Immature natural killer cell (primary cell): ENCODE results near the gene PDS5A. TPM values are rescaled to one million over a fixed set of nuclear protein-coding genes. Genes with fewer than 3 reads are reported as not detected.
A peak's percentile ranks its signal among the peaks of the same experiment; 100 is the strongest.

Source experiments
- DNase-seq, 3 donors: peaks; one replicate each; pipeline ENCODE4 v3.0.0; 2022; ENCODE audit warnings: mixed read lengths in 1 of 3
- H3K27ac Mint-ChIP-seq, 6 donors: one replicate each; pipeline ENCODE4 v1.8.0; 2020; ENCODE audit warnings: mixed read lengths in 6 of 6, mild to moderate bottlenecking in 5 of 6, inconsistent platforms in 4 of 6, moderate library complexity in 3 of 6
- H3K27me3 Mint-ChIP-seq, 3 donors: one replicate each; pipeline ENCODE4 v1.8.0; 2020 to 2021; ENCODE audit warnings: low read depth in 3 of 3, mild to moderate bottlenecking in 3 of 3, mixed read lengths in 3 of 3, moderate library complexity in 3 of 3, inconsistent platforms in 1 of 3
- H3K36me3 Mint-ChIP-seq, 3 donors: one replicate each; pipeline ENCODE4 v1.8.0; 2020; ENCODE audit warnings: mixed read lengths in 3 of 3, inconsistent platforms in 2 of 3, mild to moderate bottlenecking in 2 of 3
- H3K4me1 Mint-ChIP-seq, 2 donors: one replicate each; pipeline ENCODE4 v1.8.0; 2020; ENCODE audit warnings: inconsistent platforms in 2 of 2, mild to moderate bottlenecking in 2 of 2, mixed read lengths in 2 of 2, moderate library complexity in 1 of 2
- H3K4me3 Mint-ChIP-seq, 5 donors: one replicate each; pipeline ENCODE4 v1.8.0; 2020; ENCODE audit warnings: mild to moderate bottlenecking in 5 of 5, mixed read lengths in 5 of 5, inconsistent platforms in 3 of 5, moderate library complexity in 3 of 5
- H3K9me3 Mint-ChIP-seq, 6 donors: one replicate each; pipeline ENCODE4 v1.8.0; 2020; ENCODE audit warnings: mild to moderate bottlenecking in 6 of 6, mixed read lengths in 6 of 6, inconsistent platforms in 4 of 6, moderate library complexity in 3 of 6
- polyA plus RNA-seq, 3 donors: library from polyadenylated mRNA; unstranded; fragments of 300-500 nt; fragmentation: Illumina TruSeq; gene quantifications; one replicate each; pipeline ENCODE4 v1.2.3, GENCODE V29; 2021

The PDS5A gene
- polyA plus RNA-seq, 3 donors from 2014 or later = 21.6 to 43.2 (median 23.7) TPM

DNA sequence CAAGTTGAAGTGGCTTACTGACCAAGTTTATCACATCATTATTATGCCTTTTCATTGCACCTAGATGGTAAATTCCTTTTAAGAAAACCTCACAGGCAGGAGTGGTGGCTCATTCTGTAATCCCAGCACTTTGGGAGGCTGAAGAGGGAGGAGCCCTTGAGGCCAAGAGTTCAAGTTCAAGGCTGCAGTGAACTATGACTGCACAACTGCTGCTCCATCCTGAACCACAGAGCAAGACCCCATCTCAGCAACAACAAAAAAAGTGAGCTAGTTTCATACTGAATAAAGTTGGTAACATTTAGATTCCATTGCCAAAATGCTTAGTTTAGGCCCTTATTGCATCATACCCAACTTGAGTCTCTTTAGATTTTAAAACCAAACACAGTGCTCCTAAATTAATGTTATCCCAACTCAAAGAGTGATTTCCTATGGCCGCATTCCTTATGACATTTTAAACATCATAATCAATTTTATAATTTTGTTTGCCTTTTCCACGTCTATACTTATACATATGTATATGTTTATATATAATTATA is 36.0 kb downstream of the PDS5A start:
- no peak overlapping the region for H3K4me3 Mint-ChIP-seq
- peaks cover 0 to 2% (median 0%) of the 10 kb centered on the region in 3 donors for H3K27me3 Mint-ChIP-seq
- no peaks in the 10 kb centered on the region for H3K36me3 Mint-ChIP-seq
- no peak for DNase-seq
- H3K27ac Mint-ChIP-seq = peak overlapping the region in 1 of 6 donors; percentile 39
- H3K4me1 Mint-ChIP-seq = peaks cover 46 to 68% of the 10 kb centered on the region in 2 donors
- H3K9me3 Mint-ChIP-seq = no peaks in the 10 kb centered on the region

- peaks cover 0 to 2% (median 0%) of the 10 kb centered on the region in 3 donors for H3K27me3 Mint-ChIP-seq
- H3K36me3 Mint-ChIP-seq = no peaks in the 10 kb centered on the region
- H3K4me3 Mint-ChIP-seq = no peak overlapping the region
- no peak for DNase-seq
- H3K9me3 Mint-ChIP-seq = peaks cover 0 to 2% (median 0%) of the 10 kb centered on the region in 6 donors
- H3K27ac Mint-ChIP-seq = peak overlapping the region in 4 of 6 donors; percentile 25 to 45 (median 30)
- H3K4me1 Mint-ChIP-seq = peaks cover 63 to 82% of the 10 kb centered on the region in 2 donors
Measured at GRCh38 chr4:39937683-39938268, 39.9 kb downstream of the PDS5A start.

DNA sequence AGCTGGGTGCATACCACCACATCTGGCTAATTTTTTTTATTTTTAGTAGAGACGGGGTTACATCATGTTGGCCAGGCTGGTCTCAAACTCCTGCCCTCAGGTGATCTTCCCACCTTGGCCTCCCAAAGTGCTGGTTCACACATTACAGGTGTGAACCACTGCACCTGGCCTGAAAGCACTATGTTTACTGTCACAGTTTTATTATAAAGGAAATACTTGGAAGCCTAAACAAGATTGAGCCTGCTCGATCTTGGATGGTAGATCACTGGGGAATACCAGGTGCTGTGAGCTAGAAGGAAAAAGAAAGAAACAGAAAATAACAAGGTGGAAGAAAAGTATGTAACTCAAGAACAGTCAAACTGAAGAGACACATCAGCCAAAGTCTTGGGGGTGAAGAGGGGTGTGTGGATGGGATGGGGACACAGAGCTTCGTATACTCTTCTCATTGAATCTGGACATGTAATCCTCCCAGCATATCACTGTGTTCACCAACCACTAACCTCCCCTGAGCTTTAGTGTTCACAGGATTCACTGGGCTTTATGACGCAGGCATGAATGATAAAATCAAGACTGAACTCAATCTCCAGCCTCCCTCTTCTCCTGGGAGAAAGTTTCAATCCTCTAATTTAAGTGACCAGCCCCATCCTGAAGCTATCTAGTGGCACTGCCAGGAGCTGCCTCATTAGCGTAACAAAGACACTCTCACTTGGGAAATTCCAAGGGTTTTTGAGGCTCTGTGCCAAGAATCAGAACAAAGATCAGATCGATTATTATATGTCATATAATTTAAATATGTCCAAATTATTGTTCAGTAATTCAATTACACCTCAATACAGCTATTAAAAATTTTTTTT is 40.9 kb downstream of the PDS5A start:
- Mint-ChIP-seq H3K27ac (peak overlapping the region; percentile 25 to 83 (median 48)), H3K4me1 (peaks cover 64 to 82% of the 10 kb centered on the region in 2 donors), H3K27me3 (peaks cover 0 to 2% (median 0%) of the 10 kb centered on the region in 3 donors), H3K9me3 (peaks cover 0 to 2% (median 0%) of the 10 kb centered on the region in 6 donors), H3K4me3 (no peak overlapping the region), H3K36me3 (no peaks in the 10 kb centered on the region)
- no peak for DNase-seq

GRCh38 chr4:39933671-39934590 is 43.8 kb downstream of the PDS5A start:
- Mint-ChIP-seq H3K36me3 (no peaks in the 10 kb centered on the region), H3K27ac (peak overlapping the region; percentile 76 to 96 (median 93)), H3K4me3 (peak overlapping the region in 4 of 5 donors; percentile 50 to 83 (median 82)), H3K27me3 (peaks cover 0 to 2% (median 0%) of the 10 kb centered on the region in 3 donors), H3K9me3 (peaks cover 0 to 2% (median 0%) of the 10 kb centered on the region in 6 donors), H3K4me1 (peaks cover 70 to 82% of the 10 kb centered on the region in 2 donors)
- no peak for DNase-seq

GRCh38 chr4:39932776-39933402 is 44.8 kb downstream of the PDS5A start:
- Mint-ChIP-seq H3K36me3 (peaks cover 0 to 2% (median 0%) of the 10 kb centered on the region in 3 donors), H3K27me3 (no peaks in the 10 kb centered on the region), H3K27ac (peak overlapping the region; percentile 90 to 96 (median 94)), H3K4me3 (peak overlapping the region; percentile 50 to 83 (median 82)), H3K4me1 (peaks cover 69 to 86% of the 10 kb centered on the region in 2 donors), H3K9me3 (peaks cover 0 to 2% (median 0%) of the 10 kb centered on the region in 6 donors)
- peak; percentile 37 to 46 (median 38) for DNase-seq

DNA sequence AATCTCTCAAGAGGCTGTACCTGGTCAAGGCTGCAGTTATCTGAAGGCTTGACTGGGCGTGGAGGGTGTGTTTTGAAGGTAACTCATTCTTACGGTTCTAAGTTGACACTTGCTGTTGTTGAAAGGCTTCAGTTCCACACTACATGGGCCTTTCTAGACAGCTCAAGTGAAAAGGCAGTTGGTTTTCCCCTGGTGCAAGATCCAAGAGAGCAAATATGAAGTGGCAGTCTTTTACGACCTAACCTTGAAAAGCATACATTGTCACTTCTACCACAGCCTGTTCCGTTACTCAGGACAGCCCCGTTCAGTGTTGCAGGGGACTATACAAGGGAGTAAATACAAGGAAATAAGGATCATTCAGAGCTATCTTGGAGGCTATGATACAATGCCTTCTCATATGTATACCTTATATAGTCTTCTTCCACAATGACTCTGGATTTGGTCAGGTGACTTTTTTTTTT is 46.2 kb downstream of the PDS5A start:
- Mint-ChIP-seq H3K4me3 (peak overlapping the region; percentile 65 to 83 (median 77)), H3K4me1 (peaks cover 58 to 82% of the 10 kb centered on the region in 2 donors), H3K9me3 (peaks cover 0 to 2% (median 0%) of the 10 kb centered on the region in 6 donors), H3K27me3 (no peaks in the 10 kb centered on the region), H3K36me3 (peaks cover 0 to 9% (median 8%) of the 10 kb centered on the region in 3 donors), H3K27ac (peak overlapping the region; percentile 90 to 96 (median 94))
- DNase-seq = peak; percentile 24 to 43 (median 37)

- peaks cover 50 to 75% of the 10 kb centered on the region in 2 donors for H3K4me1 Mint-ChIP-seq
- H3K9me3 Mint-ChIP-seq = peaks cover 0 to 2% (median 0%) of the 10 kb centered on the region in 6 donors
Measured at GRCh38 chr4:39928538-39928937, 49.2 kb downstream of the PDS5A start.

GRCh38 chr4:39924014-39924413 is 53.7 kb downstream of the PDS5A start:
- DNase-seq = no peak
- Mint-ChIP-seq H3K9me3 (no peaks in the 10 kb centered on the region), H3K27ac (peak overlapping the region; percentile 37 to 67 (median 50)), H3K4me1 (peaks cover 19 to 45% of the 10 kb centered on the region in 2 donors), H3K27me3 (peaks cover 0 to 3% (median 0%) of the 10 kb centered on the region in 3 donors), H3K4me3 (no peak overlapping the region), H3K36me3 (peaks cover 12 to 22% (median 13%) of the 10 kb centered on the region in 3 donors)

More at GRCh38 chr4:39928538-39928937, 49.2 kb downstream of the PDS5A start:
- no peak for DNase-seq
- Mint-ChIP-seq H3K27ac (peak overlapping the region in 1 of 6 donors; percentile 64), H3K36me3 (peaks cover 12 to 17% (median 13%) of the 10 kb centered on the region in 3 donors), H3K27me3 (peaks cover 0 to 3% (median 0%) of the 10 kb centered on the region in 3 donors), H3K4me3 (no peak overlapping the region)

GRCh38 chr4:39922399-39922798 is 55.3 kb downstream of the PDS5A start:
- H3K9me3 Mint-ChIP-seq = no peaks in the 10 kb centered on the region

GRCh38 chr4:39913471-39913870 is 64.2 kb downstream of the PDS5A start:
- Mint-ChIP-seq H3K9me3 (no peaks in the 10 kb centered on the region), H3K4me3 (no peak overlapping the region), H3K27me3 (peaks cover 0 to 2% (median 0%) of the 10 kb centered on the region in 3 donors), H3K36me3 (peaks cover 5 to 9% (median 8%) of the 10 kb centered on the region in 3 donors), H3K4me1 (no peaks in the 10 kb centered on the region), H3K27ac (no peak overlapping the region)
- no peak for DNase-seq

More at GRCh38 chr4:39922399-39922798, 55.3 kb downstream of the PDS5A start:
- Mint-ChIP-seq H3K27ac (no peak overlapping the region), H3K4me1 (peaks cover 15 to 32% of the 10 kb centered on the region in 2 donors), H3K4me3 (no peak overlapping the region), H3K27me3 (peaks cover 0 to 3% (median 0%) of the 10 kb centered on the region in 3 donors), H3K36me3 (peaks cover 6 to 20% (median 12%) of the 10 kb centered on the region in 3 donors)
- no peak for DNase-seq

- Mint-ChIP-seq H3K36me3 (peaks cover 9 to 15% (median 14%) of the 10 kb centered on the region in 3 donors), H3K4me3 (no peak overlapping the region), H3K27ac (peak overlapping the region in 1 of 6 donors; percentile 56)
Measured at GRCh38 chr4:39910064-39910463, 67.6 kb downstream of the PDS5A start.

GRCh38 chr4:39908284-39908683 is 69.4 kb downstream of the PDS5A start:
- Mint-ChIP-seq H3K27ac (no peak overlapping the region), H3K4me1 (peaks cover 0 to 1% of the 10 kb centered on the region in 2 donors), H3K4me3 (no peak overlapping the region), H3K9me3 (no peaks in the 10 kb centered on the region), H3K27me3 (peaks cover 0 to 2% (median 0%) of the 10 kb centered on the region in 3 donors), H3K36me3 (peaks cover 9 to 15% (median 14%) of the 10 kb centered on the region in 3 donors)
- no peak for DNase-seq

More at GRCh38 chr4:39910064-39910463, 67.6 kb downstream of the PDS5A start:
- Mint-ChIP-seq H3K4me1 (peaks cover 0 to 1% of the 10 kb centered on the region in 2 donors), H3K9me3 (no peaks in the 10 kb centered on the region), H3K27me3 (peaks cover 0 to 2% (median 0%) of the 10 kb centered on the region in 3 donors)
- no peak for DNase-seq
